ENCODE data around the gene DSCAM. TPM values are rescaled to one million over a fixed set of nuclear protein-coding genes. Genes with fewer than 3 reads are reported as not detected.
A peak's percentile ranks its signal among the peaks of the same experiment; 100 is the strongest.

Gene DSCAM
- total and polyA plus RNA-seq, 2 donors (not counting 1 experiment from before 2014, with no cell fraction given): under 0.01 to 0.01 TPM

- no peak for TF ChIP-seq EZH2 (IDR thresholded peaks at IDR 0.05; ENCODE audit: low read length, missing control alignments)
- TF ChIP-seq, protein P1, sequence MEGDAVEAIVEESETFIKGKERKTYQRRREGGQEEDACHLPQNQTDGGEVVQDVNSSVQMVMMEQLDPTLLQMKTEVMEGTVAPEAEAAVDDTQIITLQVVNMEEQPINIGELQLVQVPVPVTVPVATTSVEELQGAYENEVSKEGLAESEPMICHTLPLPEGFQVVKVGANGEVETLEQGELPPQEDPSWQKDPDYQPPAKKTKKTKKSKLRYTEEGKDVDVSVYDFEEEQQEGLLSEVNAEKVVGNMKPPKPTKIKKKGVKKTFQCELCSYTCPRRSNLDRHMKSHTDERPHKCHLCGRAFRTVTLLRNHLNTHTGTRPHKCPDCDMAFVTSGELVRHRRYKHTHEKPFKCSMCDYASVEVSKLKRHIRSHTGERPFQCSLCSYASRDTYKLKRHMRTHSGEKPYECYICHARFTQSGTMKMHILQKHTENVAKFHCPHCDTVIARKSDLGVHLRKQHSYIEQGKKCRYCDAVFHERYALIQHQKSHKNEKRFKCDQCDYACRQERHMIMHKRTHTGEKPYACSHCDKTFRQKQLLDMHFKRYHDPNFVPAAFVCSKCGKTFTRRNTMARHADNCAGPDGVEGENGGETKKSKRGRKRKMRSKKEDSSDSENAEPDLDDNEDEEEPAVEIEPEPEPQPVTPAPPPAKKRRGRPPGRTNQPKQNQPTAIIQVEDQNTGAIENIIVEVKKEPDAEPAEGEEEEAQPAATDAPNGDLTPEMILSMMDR (conservative IDR thresholded peaks at IDR 0.05 in 1 of 2, IDR thresholded peaks at IDR 0.05 in 1 of 2; ENCODE audit: low read depth in 1 of 2, low read length in 2 of 2): no peak
- Histone ChIP-seq H3K27me3 (ENCODE audit: control insufficient read depth, insufficient read depth, low read length) (no peaks in the 10 kb centered on the region), H3K9me3 (ENCODE audit: control insufficient read depth, insufficient read depth, low read depth, low read length) (no peaks in the 10 kb centered on the region), H3K4me1 (ENCODE audit: control insufficient read depth, extremely low read depth, insufficient read depth, low read length) (no peaks in the 10 kb centered on the region), H3K79me2 (ENCODE audit: control insufficient read depth, insufficient read depth, low read length) (no peaks in the 10 kb centered on the region), H2AFZ (ENCODE audit: low read length) (no peak overlapping the region), H3K4me2 (ENCODE audit: extremely low read depth, insufficient read depth, low read length) (no peak overlapping the region), H3K27ac (ENCODE audit: insufficient read depth, low read length) (no peak overlapping the region), H3K36me3 (ENCODE audit: control insufficient read depth, insufficient read depth, low read length) (no peaks in the 10 kb centered on the region), H3K9ac (ENCODE audit: insufficient read depth, low read length) (no peak overlapping the region), H4K20me1 (ENCODE audit: control insufficient read depth, extremely low read depth, insufficient read depth, low read length) (no peaks in the 10 kb centered on the region), H3K4me3 (replicated peaks in 1 of 4; ENCODE audit: control extremely low read depth in 1 of 4, insufficient read depth in 1 of 4, low read depth in 3 of 4, low read length in 4 of 4) (no peak overlapping the region)
- DNase-seq (ENCODE audit: low read depth in 2 of 2): peak in 1 of 2 donors; percentile 6
Measured at GRCh38 chr21:40118527-40118926, 728.4 kb downstream of the DSCAM start.

DNA sequence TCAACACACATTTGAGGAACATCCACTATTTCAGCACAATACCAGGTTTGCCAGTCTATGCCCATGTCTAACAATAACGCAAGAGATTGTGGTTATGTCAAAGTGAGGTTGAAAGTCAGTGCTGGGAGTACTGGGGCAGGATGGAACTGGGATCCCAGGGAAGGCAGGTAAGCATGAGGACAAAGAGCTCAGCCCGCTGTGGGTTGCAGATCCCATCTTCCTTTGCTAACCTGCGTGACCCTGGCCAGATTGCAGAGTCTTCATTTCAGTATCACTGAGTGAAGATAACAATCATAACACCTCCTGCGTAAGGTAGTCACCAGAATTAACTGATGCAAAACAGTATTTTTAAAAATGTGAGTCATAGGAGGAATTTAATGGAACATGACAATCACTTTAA, 729.7 kb downstream of the DSCAM start:
- Histone ChIP-seq H3K4me3 (replicated peaks in 1 of 4; ENCODE audit: control extremely low read depth in 1 of 4, insufficient read depth in 1 of 4, low read depth in 3 of 4, low read length in 4 of 4) (no peak overlapping the region), H4K20me1 (ENCODE audit: control insufficient read depth, extremely low read depth, insufficient read depth, low read length) (no peaks in the 10 kb centered on the region), H3K4me2 (ENCODE audit: extremely low read depth, insufficient read depth, low read length) (no peak overlapping the region), H3K27me3 (ENCODE audit: control insufficient read depth, insufficient read depth, low read length) (no peaks in the 10 kb centered on the region), H3K27ac (ENCODE audit: insufficient read depth, low read length) (no peak overlapping the region), H3K9ac (ENCODE audit: insufficient read depth, low read length) (no peak overlapping the region), H3K79me2 (ENCODE audit: control insufficient read depth, insufficient read depth, low read length) (no peaks in the 10 kb centered on the region), H2AFZ (ENCODE audit: low read length) (no peak overlapping the region), H3K4me1 (ENCODE audit: control insufficient read depth, extremely low read depth, insufficient read depth, low read length) (no peaks in the 10 kb centered on the region), H3K36me3 (ENCODE audit: control insufficient read depth, insufficient read depth, low read length) (no peaks in the 10 kb centered on the region), H3K9me3 (ENCODE audit: control insufficient read depth, insufficient read depth, low read depth, low read length) (no peaks in the 10 kb centered on the region)
- TF ChIP-seq, protein P1 (conservative IDR thresholded peaks at IDR 0.05 in 1 of 2, IDR thresholded peaks at IDR 0.05 in 1 of 2; ENCODE audit: low read depth in 1 of 2, low read length in 2 of 2): no peak
- no peak for TF ChIP-seq EZH2 (IDR thresholded peaks at IDR 0.05; ENCODE audit: low read length, missing control alignments)
- no peak for DNase-seq (ENCODE audit: low read depth in 2 of 2)

DNA sequence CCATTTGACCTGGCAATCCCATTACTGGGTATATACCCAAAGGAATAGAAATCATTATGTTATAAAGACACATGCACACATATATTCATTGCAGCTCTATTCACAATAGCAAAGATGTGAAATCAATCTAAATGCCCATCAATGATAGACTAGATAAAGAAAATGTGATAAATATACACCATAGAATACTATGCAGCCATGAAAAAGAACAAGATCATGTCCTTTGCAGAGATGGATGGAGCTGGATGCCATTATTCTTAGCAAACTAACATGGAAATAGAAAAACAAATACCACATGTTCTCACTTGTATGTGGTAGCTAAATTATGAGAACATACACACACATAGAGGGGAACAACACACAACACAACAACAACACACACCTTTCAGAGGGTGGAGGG, 731.2 kb downstream of the DSCAM start:
- no peaks in the 10 kb centered on the region for H3K9me3 ChIP-seq (ENCODE audit: control insufficient read depth, insufficient read depth, low read depth, low read length)
- H3K4me3 ChIP-seq (replicated peaks in 1 of 4; ENCODE audit: control extremely low read depth in 1 of 4, insufficient read depth in 1 of 4, low read depth in 3 of 4, low read length in 4 of 4): no peak overlapping the region
- no peaks in the 10 kb centered on the region for H3K36me3 ChIP-seq (ENCODE audit: control insufficient read depth, insufficient read depth, low read length)
- H3K4me2 ChIP-seq (ENCODE audit: extremely low read depth, insufficient read depth, low read length): no peak overlapping the region
- no peaks in the 10 kb centered on the region for H4K20me1 ChIP-seq (ENCODE audit: control insufficient read depth, extremely low read depth, insufficient read depth, low read length)
- H2AFZ ChIP-seq (ENCODE audit: low read length): no peak overlapping the region
- H3K27me3 ChIP-seq (ENCODE audit: control insufficient read depth, insufficient read depth, low read length): no peaks in the 10 kb centered on the region
- H3K9ac ChIP-seq (ENCODE audit: insufficient read depth, low read length): no peak overlapping the region
- no peak for DNase-seq (ENCODE audit: low read depth in 2 of 2)
- no peaks in the 10 kb centered on the region for H3K79me2 ChIP-seq (ENCODE audit: control insufficient read depth, insufficient read depth, low read length)
- H3K4me1 ChIP-seq (ENCODE audit: control insufficient read depth, extremely low read depth, insufficient read depth, low read length): no peaks in the 10 kb centered on the region
- H3K27ac ChIP-seq (ENCODE audit: insufficient read depth, low read length): no peak overlapping the region
- TF ChIP-seq, protein P1 (conservative IDR thresholded peaks at IDR 0.05 in 1 of 2, IDR thresholded peaks at IDR 0.05 in 1 of 2; ENCODE audit: low read depth in 1 of 2, low read length in 2 of 2): no peak
- TF ChIP-seq EZH2 (IDR thresholded peaks at IDR 0.05; ENCODE audit: low read length, missing control alignments): no peak
